ENCODE measurements around the gene AAK1. TPM values are rescaled to one million over a fixed set of nuclear protein-coding genes. Genes with fewer than 3 reads are reported as not detected.
A peak's percentile ranks its signal among the peaks of the same experiment; 100 is the strongest.

Gene AAK1
- polyA plus RNA-seq, 3 donors, result 9.8 to 18.9 (median 10.8) TPM

DNA sequence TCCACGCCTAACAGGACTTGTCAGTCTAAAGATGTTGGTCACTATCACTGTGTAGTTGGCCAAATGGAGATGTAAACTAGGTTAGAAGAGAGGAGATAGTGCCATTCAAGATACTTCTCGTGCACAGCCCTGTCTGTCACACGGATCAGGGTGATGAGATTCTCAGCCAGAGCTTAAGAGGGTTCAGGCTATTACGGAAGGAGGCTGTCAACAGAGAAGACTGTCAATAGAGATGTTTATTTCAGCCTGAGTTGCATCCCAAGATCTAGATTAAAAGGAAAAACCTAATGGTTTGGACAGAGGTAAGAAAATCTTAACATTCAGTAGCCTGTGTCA lies 83.4 kb downstream of the AAK1 start:
- Histone ChIP-seq H4K20me1 (ENCODE audit: insufficient read depth, low read length) (peaks cover 45% of the 10 kb centered on the region), H3K4me2 (replicated peaks; ENCODE audit: extremely low read depth, low read length, poor library complexity, severe bottlenecking) (no peak overlapping the region), H3K27me3 (ENCODE audit: control insufficient read depth in 2 of 2, insufficient read depth in 2 of 2, low read length in 2 of 2) (no peaks in the 10 kb centered on the region), H3K36me3 (replicated peaks in 1 of 2; ENCODE audit: control insufficient read depth in 1 of 2, insufficient read depth in 2 of 2, low read length in 2 of 2) (peaks cover 0 to 6% of the 10 kb centered on the region in 2 donors), H3K79me2 (ENCODE audit: insufficient read depth, low read length) (peaks cover 87% of the 10 kb centered on the region), H3K9ac (ENCODE audit: insufficient read depth, low read length, poor library complexity, severe bottlenecking) (no peak overlapping the region), H3K4me3 (replicated peaks in 1 of 3; ENCODE audit: low read depth in 2 of 3, low read length in 3 of 3) (no peak overlapping the region), H3K27ac (ENCODE audit: low read depth in 1 of 2, low read length in 2 of 2) (no peak overlapping the region), H2AFZ (ENCODE audit: insufficient read depth, low read depth, low read length, poor library complexity, severe bottlenecking) (no peak overlapping the region), H3K9me3 (replicated peaks in 1 of 2; ENCODE audit: control insufficient read depth in 1 of 2, insufficient read depth in 1 of 2, low read length in 2 of 2) (no peaks in the 10 kb centered on the region), H3K4me1 (ENCODE audit: control insufficient read depth in 1 of 2, insufficient read depth in 2 of 2, low read length in 2 of 2) (peaks cover 6 to 10% of the 10 kb centered on the region in 2 donors)
- DNase-seq, result no peak
- Mint-ChIP-seq H3K9me3 (no peaks in the 10 kb centered on the region), H3K4me1 (peaks cover 33% of the 10 kb centered on the region), H3K27me3 (ENCODE audit: low read depth in 3 of 3) (no peaks in the 10 kb centered on the region), H3K36me3 (peaks cover 5 to 12% of the 10 kb centered on the region in 2 donors), H3K27ac (no peak overlapping the region), H3K4me3 (no peak overlapping the region)
- intact Hi-C loops (cut with micrococcal nuclease), result loop anchor here in 1 of 2 donors (5.0 kb wide), 1 partner anchor 82 kb away; the partner anchor contains the start of gene AAK1
- no peak for TF ChIP-seq CTCF (IDR thresholded peaks at IDR 0.05)
- 100% methylated on average over 3 of the region's 4 CpGs for WGBS (ENCODE audit: insufficient coverage)

- Histone ChIP-seq H3K36me3 (replicated peaks in 1 of 2; ENCODE audit: control insufficient read depth in 1 of 2, insufficient read depth in 2 of 2, low read length in 2 of 2) (peaks cover 0 to 6% of the 10 kb centered on the region in 2 donors), H3K27ac (ENCODE audit: low read depth in 1 of 2, low read length in 2 of 2) (no peak overlapping the region), H3K27me3 (ENCODE audit: control insufficient read depth in 2 of 2, insufficient read depth in 2 of 2, low read length in 2 of 2) (no peaks in the 10 kb centered on the region), H3K9me3 (replicated peaks in 1 of 2; ENCODE audit: control insufficient read depth in 1 of 2, insufficient read depth in 1 of 2, low read length in 2 of 2) (no peaks in the 10 kb centered on the region), H3K4me1 (ENCODE audit: control insufficient read depth in 1 of 2, insufficient read depth in 2 of 2, low read length in 2 of 2) (peaks cover 12 to 16% of the 10 kb centered on the region in 2 donors), H3K9ac (ENCODE audit: insufficient read depth, low read length, poor library complexity, severe bottlenecking) (no peak overlapping the region), H3K4me3 (replicated peaks in 1 of 3; ENCODE audit: low read depth in 2 of 3, low read length in 3 of 3) (no peak overlapping the region), H3K4me2 (replicated peaks; ENCODE audit: extremely low read depth, low read length, poor library complexity, severe bottlenecking) (no peak overlapping the region), H2AFZ (ENCODE audit: insufficient read depth, low read depth, low read length, poor library complexity, severe bottlenecking) (no peak overlapping the region), H3K79me2 (ENCODE audit: insufficient read depth, low read length) (peaks cover 82% of the 10 kb centered on the region), H4K20me1 (ENCODE audit: insufficient read depth, low read length) (peaks cover 40% of the 10 kb centered on the region)
- 100% methylated on average over 1 of the region's 3 CpGs for WGBS (ENCODE audit: insufficient coverage)
- Mint-ChIP-seq H3K4me1 (peaks cover 34% of the 10 kb centered on the region), H3K36me3 (peaks cover 5 to 12% of the 10 kb centered on the region in 2 donors), H3K4me3 (no peak overlapping the region), H3K9me3 (no peaks in the 10 kb centered on the region), H3K27ac (no peak overlapping the region), H3K27me3 (ENCODE audit: low read depth in 3 of 3) (no peaks in the 10 kb centered on the region)
- intact Hi-C loops (cut with micrococcal nuclease), result loop anchor here in 1 of 2 donors (5.0 kb wide), 2 partner anchors 83 to 153 kb away; partner anchors contain the start of gene AAK1
- peak; percentile 83 for TF ChIP-seq CTCF (IDR thresholded peaks at IDR 0.05)
- DNase-seq, result peak; percentile 43 to 67 (median 64)
These were observed 83.9 kb downstream of the AAK1 start for GRCh38 chr2:69559442-69560146.

All from CD14-positive monocyte (primary cell).